Activated T-cell treated with anti-CD3 and anti-CD28 coated beads for 4 hours (primary cell): ENCODE measurements around the gene TMEM198.

Experiments used
- DNase-seq: peaks from one replicate; pipeline ENCODE4 v3.0.0-alpha.2; 2020

The TMEM198 gene

GRCh38 chr2:219543596-219544358, at the start of gene TMEM198, which contains the start of gene CHPF:
TSS of gene TMEM198 (plus strand) at chr2:219544028. CDS start at chr2:219544728, 700 bp downstream.
TSS of gene CHPF (minus strand) at chr2:219543809. CDS start at chr2:219543538, 271 bp downstream.
- DNase-seq, result peak; percentile 82

- no peak for DNase-seq
Observed at GRCh38 chr2:219494952-219495530, 48.8 kb upstream of the TMEM198 start.

GRCh38 chr2:219495531-219496122, 48.2 kb upstream of the TMEM198 start:
- DNase-seq, result peak; percentile 31

GRCh38 chr2:219496247-219496824, 47.5 kb upstream of the TMEM198 start:
- DNase-seq, result no peak

- DNase-seq, result no peak
Observed at GRCh38 chr2:219496825-219497494, 46.9 kb upstream of the TMEM198 start.

- no peak for DNase-seq
Observed at GRCh38 chr2:219497495-219498279, 46.1 kb upstream of the TMEM198 start.

GRCh38 chr2:219498280-219499057, 45.4 kb upstream of the TMEM198 start, which contains the start of gene GMPPA:
TSS of gene GMPPA (plus strand) at chr2:219498891. CDS start at chr2:219499976, 1,085 bp downstream.
- peak; percentile 90 for DNase-seq

GRCh38 chr2:219499058-219499307, 44.8 kb upstream of the TMEM198 start:
- no peak for DNase-seq

GRCh38 chr2:219499555-219499954, 44.3 kb upstream of the TMEM198 start:
- DNase-seq, result no peak

GRCh38 chr2:219500135-219500534, 43.7 kb upstream of the TMEM198 start:
- no peak for DNase-seq

GRCh38 chr2:219501849-219502248, 42.0 kb upstream of the TMEM198 start:
- DNase-seq, result no peak

- DNase-seq, result no peak
Observed at GRCh38 chr2:219502618-219503017, 41.2 kb upstream of the TMEM198 start.

GRCh38 chr2:219505585-219505984, 38.2 kb upstream of the TMEM198 start:
- no peak for DNase-seq

- no peak for DNase-seq
Observed at GRCh38 chr2:219506153-219506801, 37.6 kb upstream of the TMEM198 start.

GRCh38 chr2:219506802-219507526, 36.9 kb upstream of the TMEM198 start:
- DNase-seq, result no peak

GRCh38 chr2:219507581-219508443, 36.0 kb upstream of the TMEM198 start:
- DNase-seq, result no peak

GRCh38 chr2:219508444-219508734, 35.4 kb upstream of the TMEM198 start:
- no peak for DNase-seq

GRCh38 chr2:219508971-219509779, 34.7 kb upstream of the TMEM198 start:
- no peak for DNase-seq
